IMR-90 (cell line): ENCODE data around the gene EEPD1. TPM values are rescaled to one million over a fixed set of nuclear protein-coding genes. Genes with fewer than 3 reads are reported as not detected.

Experiments
- ATAC-seq: fragments of 200-7000 bp; cut with Tn5 transposase; 2 replicates; pipeline ENCODE4 v1.9.1; 2020; ENCODE audit warnings: low read depth, mild to moderate bottlenecking, moderate library complexity
- BruUV-seq: library from RNA; stranded (reverse); fragments of 400-500 nt; replicated peaks from 2 replicates; lab custom pipeline; 2021; lab: Mats Ljungman, UMichigan
- CTCF ChIA-PET: fragments of 300-600 bp; formaldehyde crosslinking; extraction: SDS; loops from one replicate; lab custom pipeline; 2021; ENCODE audit warnings: antibody characterized with exemption; lab: Yijun Ruan, JAX
- POLR2A ChIA-PET: fragments of 300-600 bp; sonication (Branson Sonifier 250); formaldehyde crosslinking; loops from one replicate; lab custom pipeline; 2022; ENCODE audit warnings: antibody characterized with exemption; ENCODE audit not compliant: unreplicated experiment; lab: Charles Lee
- DNase-seq: peaks from one replicate; pipeline ENCODE4 v3.0.0; 2013
- H2AFZ ChIP-seq: replicated peaks from 2 replicates; pipeline ENCODE3; 2013; ENCODE audit warnings: low read length, mild to moderate bottlenecking; ENCODE audit not compliant: poor library complexity
- H2AK5ac ChIP-seq: 2 replicates; pipeline ENCODE4 v1.6.1; 2013; ENCODE audit warnings: low read depth, low read length, inconsistent platforms
- H2AK9ac ChIP-seq: replicated peaks from 2 replicates; pipeline ENCODE3; 2013; ENCODE audit warnings: mild to moderate bottlenecking, low read depth, low read length, moderate library complexity; ENCODE audit not compliant: poor library complexity
- H2BK120ac ChIP-seq: 2 replicates; pipeline ENCODE4 v1.6.1; 2013; ENCODE audit warnings: low read depth, low read length, inconsistent platforms
- H2BK15ac ChIP-seq: 3 replicates; pipeline ENCODE4 v1.6.1; 2013; ENCODE audit warnings: low read depth, low read length, inconsistent platforms
- H2BK20ac ChIP-seq: 2 replicates; pipeline ENCODE4 v1.6.1; 2013; ENCODE audit warnings: low read depth, mild to moderate bottlenecking, inconsistent platforms, low read length, moderate library complexity
- H2BK5ac ChIP-seq: 2 replicates; pipeline ENCODE4 v1.6.1; 2013; ENCODE audit warnings: mild to moderate bottlenecking, low read depth, low read length, inconsistent platforms; ENCODE audit not compliant: poor library complexity, severe bottlenecking
- H3K14ac ChIP-seq: replicated peaks from 2 replicates; pipeline ENCODE4 v1.6.1; 2013; ENCODE audit warnings: low read depth, low read length, inconsistent platforms
- H3K18ac ChIP-seq: 2 replicates; pipeline ENCODE4 v1.6.1; 2013; ENCODE audit warnings: low read depth, low read length, control low read depth
- H3K23ac ChIP-seq: 2 replicates; pipeline ENCODE4 v1.6.1; 2013; ENCODE audit warnings: low read depth, low read length, inconsistent platforms
- H3K27ac ChIP-seq: 2 replicates; pipeline ENCODE4 v1.5.1; 2013; ENCODE audit warnings: mild to moderate bottlenecking, control low read depth, low read length; ENCODE audit not compliant: insufficient read depth
- H3K27me3 ChIP-seq: 2 replicates; pipeline ENCODE4 v1.6.1; 2013; ENCODE audit warnings: low read length; ENCODE audit not compliant: control insufficient read depth, insufficient read depth
- H3K36me3 ChIP-seq: 2 replicates; pipeline ENCODE4 v1.6.1; 2013; ENCODE audit warnings: low read length, mixed read lengths; ENCODE audit not compliant: control insufficient read depth, insufficient read depth
- H3K4ac ChIP-seq: 2 replicates; pipeline ENCODE4 v1.6.1; 2013; ENCODE audit warnings: low read depth, low read length, inconsistent platforms
- H3K4me1 ChIP-seq: 2 replicates; pipeline ENCODE4 v1.6.1; 2013; ENCODE audit warnings: low read length, mixed read lengths; ENCODE audit not compliant: control insufficient read depth, insufficient read depth
- H3K4me2 ChIP-seq: 2 replicates; pipeline ENCODE4 v1.6.1; 2013; ENCODE audit warnings: low read depth, mild to moderate bottlenecking, control low read depth, low read length, moderate library complexity
- H3K4me3 ChIP-seq: 2 replicates; pipeline ENCODE4 v1.5.1; 2013; ENCODE audit warnings: low read depth, mild to moderate bottlenecking, control low read depth, low read length, moderate library complexity; ENCODE audit not compliant: insufficient read depth
- H3K56ac ChIP-seq: 2 replicates; pipeline ENCODE4 v1.6.1; 2013; ENCODE audit warnings: low read length, inconsistent platforms; ENCODE audit not compliant: insufficient read depth; ENCODE audit errors: extremely low read depth
- H3K79me1 ChIP-seq, 2 experiments: 2 replicates each; pipeline ENCODE4 v1.6.1; 2013; ENCODE audit warnings: low read length in 2 of 2, inconsistent platforms in 1 of 2, low read depth in 1 of 2
- H3K9ac ChIP-seq: 2 replicates; pipeline ENCODE4 v1.6.1; 2013; ENCODE audit warnings: low read depth, low read length, control low read depth
- H3K9me1 ChIP-seq: 2 replicates; pipeline ENCODE4 v1.6.1; 2013; ENCODE audit warnings: low read length, inconsistent platforms; ENCODE audit not compliant: insufficient read depth
- H3K9me3 ChIP-seq: 2 replicates; pipeline ENCODE4 v1.6.1; 2013; ENCODE audit warnings: low read length; ENCODE audit not compliant: control insufficient read depth, insufficient read depth
- H4K20me1 ChIP-seq: 2 replicates; pipeline ENCODE4 v1.6.1; 2013; ENCODE audit warnings: low read length, inconsistent platforms; ENCODE audit not compliant: insufficient read depth
- H4K5ac ChIP-seq: 2 replicates; pipeline ENCODE4 v1.6.1; 2013; ENCODE audit warnings: mild to moderate bottlenecking, low read depth, low read length, control low read depth
- H4K8ac ChIP-seq, 2 experiments: 2 replicates each; pipeline ENCODE4 v1.6.1; 2013; ENCODE audit warnings: low read depth in 2 of 2, low read length in 2 of 2, control low read depth in 1 of 2, inconsistent platforms in 1 of 2
- H4K91ac ChIP-seq: 2 replicates; pipeline ENCODE4 v1.6.1; 2013; ENCODE audit warnings: low read depth, low read length, inconsistent platforms; ENCODE audit not compliant: insufficient read depth
- BHLHE40 ChIP-seq: fragments of 150-350 bp; IDR thresholded peaks from 2 replicates; pipeline ENCODE4 v1.6.1; 2016; ENCODE audit warnings: mild to moderate bottlenecking, low read depth, low read length
- CEBPB ChIP-seq: IDR thresholded peaks from 2 replicates; pipeline ENCODE4 v1.6.1; 2012; ENCODE audit warnings: low read depth, low read length, improper control_type of control experiment
- CHD1 ChIP-seq: IDR thresholded peaks from 2 replicates; pipeline ENCODE4 v1.6.1; 2012; ENCODE audit warnings: low read depth, low read length, improper control_type of control experiment
- CTCF ChIP-seq: conservative IDR thresholded peaks from 2 replicates; pipeline ENCODE4 v1.5.1; 2012; ENCODE audit warnings: mild to moderate bottlenecking, low read depth, low read length, improper control_type of control experiment
- ELK1 ChIP-seq: fragments of 150-350 bp; IDR thresholded peaks from 2 replicates; pipeline ENCODE4 v1.6.1; 2016; ENCODE audit warnings: low read depth, mild to moderate bottlenecking, low read length, moderate library complexity, borderline replicate concordance
- FOS ChIP-seq: fragments of 150-350 bp; IDR thresholded peaks from 2 replicates; pipeline ENCODE4 v1.6.1; 2016; ENCODE audit warnings: low read depth, low read length
- MAFK ChIP-seq: IDR thresholded peaks from 2 replicates; pipeline ENCODE4 v1.6.1; 2012; ENCODE audit warnings: low read depth, low read length, improper control_type of control experiment
- MAZ ChIP-seq: IDR thresholded peaks from 2 replicates; pipeline ENCODE4 v1.6.1; 2012; ENCODE audit warnings: low read depth, mild to moderate bottlenecking, low read length, improper control_type of control experiment, moderate library complexity, borderline replicate concordance
- MXI1 ChIP-seq: IDR thresholded peaks from 2 replicates; pipeline ENCODE4 v1.6.1; 2012; ENCODE audit warnings: low read depth, mild to moderate bottlenecking, low read length, moderate library complexity, borderline replicate concordance
- NFE2L2 ChIP-seq: fragments of 150-350 bp; IDR thresholded peaks from 2 replicates; pipeline ENCODE4 v1.6.1; 2016; ENCODE audit warnings: low read depth, mild to moderate bottlenecking, low read length
- POLR2A ChIP-seq: IDR thresholded peaks from 2 replicates; pipeline ENCODE4 v1.6.1; 2012; ENCODE audit warnings: mild to moderate bottlenecking, low read depth, low read length
- RAD21 ChIP-seq: IDR thresholded peaks from 2 replicates; pipeline ENCODE4 v1.6.1; 2012; ENCODE audit warnings: low read length, improper control_type of control experiment
- RCOR1 ChIP-seq: IDR thresholded peaks from 2 replicates; pipeline ENCODE4 v1.6.1; 2012; ENCODE audit warnings: mild to moderate bottlenecking, low read length, improper control_type of control experiment; ENCODE audit not compliant: insufficient replicate concordance
- RFX5 ChIP-seq: IDR thresholded peaks from 2 replicates; pipeline ENCODE4 v1.8.0; 2012; ENCODE audit warnings: low read depth, mild to moderate bottlenecking, low read length, moderate library complexity
- SMC3 ChIP-seq: fragments of 150-350 bp; IDR thresholded peaks from 2 replicates; pipeline ENCODE4 v1.6.1; 2016; ENCODE audit warnings: low read depth, mild to moderate bottlenecking, antibody characterized with exemption, low read length, moderate library complexity
- WGBS, 2 experiments: methylation state at CpG; one replicate each; pipeline versions ENCODE4 v1.1.5 to v1.1.7; 2013; ENCODE audit warnings: missing lambda C conversion rate in 2 of 2; ENCODE audit not compliant: insufficient read length in 1 of 2; ENCODE audit errors: extremely low coverage in 2 of 2; 5-methylcytosine and 5-hydroxymethylcytosine counted together
- dilution Hi-C: fragments of 300-500 bp; cut with HindIII; formaldehyde crosslinking; loops from one replicate; pipeline ENCODE4 v1.14.3; 2018; ENCODE audit warnings: low sequenced_read_pairs; ENCODE audit not compliant: unreplicated experiment
- in situ Hi-C: fragments of 300-500 bp; cut with MboI; formaldehyde crosslinking; loops from 3 replicates; pipeline ENCODE4 v1.14.3; 2019; ENCODE audit warnings: low sequenced_read_pairs, inconsistent platforms, mixed read lengths
- intact Hi-C: fragments of 100-400 bp; cut with micrococcal nuclease; formaldehyde crosslinking; loops from 2 replicates; pipeline ENCODE4 v1.10.0; 2022
- polyA plus RNA-seq, 3 experiments: library from polyadenylated mRNA; depleted of rRNA; stranded (reverse); fragments of >200 nt; gene quantifications; 2 replicates each; pipeline ENCODE4 v1.2.3, GENCODE V29; 2012; ENCODE audit warnings: low replicate concordance in 1 of 3
- total RNA-seq: library from RNA; depleted of rRNA; stranded (reverse); fragments of >200 nt; gene quantifications from 2 replicates; pipeline ENCODE4 v1.2.3, GENCODE V29; 2012
- TF ChIP-seq, protein P1 (sequence below): fragments of 150-350 bp; IDR thresholded peaks from 2 replicates; pipeline ENCODE4 v1.6.1; 2017; ENCODE audit warnings: mild to moderate bottlenecking, antibody characterized with exemption, low read length, low read depth

EEPD1 gene
- total and polyA plus RNA-seq, 2 of the 4 experiments (the other 2 are of a cell fraction): 7.3 to 15.2 TPM

- no peaks in the 10 kb centered on the region for H4K20me1 ChIP-seq
- H3K4me3 ChIP-seq: no peak overlapping the region
- H4K91ac ChIP-seq: no peak overlapping the region
- H3K27ac ChIP-seq: no peak overlapping the region
- no peak overlapping the region for H3K14ac ChIP-seq
- BruUV-seq: no TSS peak
- H3K27me3 ChIP-seq: peaks cover 9% of the 10 kb centered on the region
- in situ Hi-C loops (no loop called here), intact Hi-C loops (no loop called here), dilution Hi-C loops (loop anchor here (25.0 kb wide), 1 partner anchor 326 kb away; no protein-coding TSS in a partner anchor)
- H2AFZ ChIP-seq: no peak overlapping the region
- no peak overlapping the region for H3K4me2 ChIP-seq
- no peak overlapping the region for H4K5ac ChIP-seq
- H3K9ac ChIP-seq: no peak overlapping the region
- no peak overlapping the region for H2BK120ac ChIP-seq
- 100% methylated on average over 1 of the region's 18 CpGs; no CpG with 5 or more reads in 1 of the 2 experiments for WGBS, 2 experiments
- H3K56ac ChIP-seq: no peak overlapping the region
- H3K36me3 ChIP-seq: no peaks in the 10 kb centered on the region
- H2AK9ac ChIP-seq: no peak overlapping the region
- TF ChIP-seq MXI1 (no peak), CEBPB (no peak), FOS (no peak), MAFK (no peak), NFE2L2 (no peak), POLR2A (no peak), BHLHE40 (no peak), CHD1 (no peak), MAZ (no peak), CTCF (no peak), RCOR1 (no peak), SMC3 (no peak), ELK1 (no peak), RFX5 (no peak), RAD21 (no peak)
- TF ChIP-seq, protein P1, sequence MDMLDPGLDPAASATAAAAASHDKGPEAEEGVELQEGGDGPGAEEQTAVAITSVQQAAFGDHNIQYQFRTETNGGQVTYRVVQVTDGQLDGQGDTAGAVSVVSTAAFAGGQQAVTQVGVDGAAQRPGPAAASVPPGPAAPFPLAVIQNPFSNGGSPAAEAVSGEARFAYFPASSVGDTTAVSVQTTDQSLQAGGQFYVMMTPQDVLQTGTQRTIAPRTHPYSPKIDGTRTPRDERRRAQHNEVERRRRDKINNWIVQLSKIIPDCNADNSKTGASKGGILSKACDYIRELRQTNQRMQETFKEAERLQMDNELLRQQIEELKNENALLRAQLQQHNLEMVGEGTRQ: no peak
- ChIA-PET CTCF (interaction anchor here (0.6 kb wide), 1 partner anchor 328 kb away, joined by 3 read pairs; no protein-coding TSS in a partner anchor), POLR2A (no interaction called here)
- no peaks in the 10 kb centered on the region for H3K79me1 ChIP-seq
- H3K4ac ChIP-seq: no peak overlapping the region
- H3K18ac ChIP-seq: no peak overlapping the region
- DNase-seq (no peak), ATAC-seq (no peak)
- no peak overlapping the region for H2BK15ac ChIP-seq
- no peak overlapping the region for H2AK5ac ChIP-seq
- H3K23ac ChIP-seq: no peak overlapping the region
- H3K9me3 ChIP-seq: no peaks in the 10 kb centered on the region
- H2BK20ac ChIP-seq: no peak overlapping the region
- no peak overlapping the region for H4K8ac ChIP-seq
- no peaks in the 10 kb centered on the region; the same call in 1 of the 2 replicates for H3K9me1 ChIP-seq
- no peaks in the 10 kb centered on the region for H3K4me1 ChIP-seq
- no peak overlapping the region for H2BK5ac ChIP-seq
These were observed 159.9 kb downstream of the EEPD1 start for GRCh38 chr7:36312915-36313334.
